ENCODE measurements around the gene PPP1R12B.
"Not testable (repeated sequence)": the region's sequence is repeated elsewhere in the genome, so short reads cannot be mapped to it uniquely, and the experiment has no call there.

PPP1R12B gene

DNA sequence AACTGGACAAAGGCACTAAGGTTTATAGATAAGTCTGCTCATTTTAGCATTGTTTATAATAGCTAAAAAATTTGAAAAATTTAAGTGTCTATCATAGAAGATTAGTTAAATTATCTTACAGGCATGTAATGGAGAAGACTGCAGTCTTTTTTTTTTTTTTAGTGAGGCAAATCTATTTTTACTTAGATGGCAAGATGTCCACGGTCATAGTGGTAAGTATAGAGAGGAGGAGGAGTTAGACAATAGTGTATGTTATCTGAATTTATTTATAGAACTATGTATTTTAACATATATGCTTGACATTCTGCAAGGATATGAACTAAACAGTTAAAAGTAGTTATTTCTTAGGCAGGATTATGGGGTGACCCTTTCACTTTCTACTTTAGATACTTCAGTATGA lies 212.7 kb downstream of the PPP1R12B start:
- DNase-seq (ENCODE audit: low spot score), result no peak

DNA sequence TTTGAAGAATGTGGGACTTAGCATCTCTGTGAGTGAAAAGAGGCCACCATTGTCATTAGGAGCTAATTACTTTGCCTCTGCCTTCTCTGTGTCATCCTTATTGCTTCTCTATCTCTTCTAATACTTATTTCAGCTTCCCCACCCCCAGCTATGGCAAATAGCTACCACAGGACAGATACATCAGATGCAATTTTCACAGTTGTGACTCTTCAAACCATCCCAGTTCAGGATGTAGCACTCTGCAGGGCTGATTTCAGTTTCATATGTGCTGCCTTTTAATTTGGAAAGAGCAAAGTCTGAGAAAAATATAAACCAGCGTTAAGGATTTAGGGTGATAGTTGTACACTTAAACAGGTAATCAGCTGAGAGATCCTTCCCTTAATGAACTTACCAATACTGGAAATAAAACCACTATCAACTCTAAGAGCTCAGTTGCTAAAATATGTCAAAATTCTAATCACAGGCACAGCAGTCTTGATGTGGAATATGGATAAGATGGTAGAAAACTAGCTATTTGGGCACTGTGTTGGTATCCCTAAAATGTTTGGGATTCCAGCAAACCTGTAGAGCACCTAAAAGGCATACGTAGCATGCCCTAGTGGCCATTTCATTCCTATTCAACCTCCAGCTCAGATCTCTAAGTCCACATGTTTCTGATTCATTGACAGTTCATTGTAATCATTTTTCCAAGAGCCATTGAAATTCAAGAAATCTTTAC lies 213.4 kb downstream of the PPP1R12B start:
- peak; percentile 31 for DNase-seq (ENCODE audit: low spot score)

DNA sequence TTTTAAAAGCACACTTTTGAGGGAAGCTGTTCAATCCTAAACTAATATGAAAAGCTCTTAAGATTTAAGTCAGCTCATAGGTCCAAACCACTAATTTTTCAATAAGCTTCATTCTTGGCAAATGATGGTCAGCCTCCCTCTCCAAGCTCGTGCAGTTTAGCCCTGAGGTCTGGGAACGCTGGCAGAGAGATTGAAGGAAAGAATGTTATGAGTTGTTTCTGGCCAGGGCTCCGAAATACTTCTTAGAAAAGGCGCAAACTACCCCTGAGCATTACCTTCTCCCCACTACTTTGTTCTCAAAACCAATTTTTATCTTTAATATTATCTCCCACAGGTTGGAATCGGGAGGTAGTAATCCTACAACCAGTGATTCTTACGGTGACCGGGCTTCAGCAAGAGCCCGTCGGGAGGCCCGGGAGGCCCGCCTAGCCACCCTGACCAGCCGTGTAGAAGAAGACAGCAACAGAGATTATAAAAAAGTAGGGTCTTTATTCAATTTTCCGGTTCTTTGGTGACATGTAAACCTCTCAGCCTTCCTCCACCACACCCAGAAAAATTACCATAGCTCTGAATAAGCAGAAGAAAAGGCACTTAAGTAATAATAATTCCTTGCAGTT lies 214.1 kb downstream of the PPP1R12B start:
- DNase-seq (ENCODE audit: low spot score), result no peak

DNA sequence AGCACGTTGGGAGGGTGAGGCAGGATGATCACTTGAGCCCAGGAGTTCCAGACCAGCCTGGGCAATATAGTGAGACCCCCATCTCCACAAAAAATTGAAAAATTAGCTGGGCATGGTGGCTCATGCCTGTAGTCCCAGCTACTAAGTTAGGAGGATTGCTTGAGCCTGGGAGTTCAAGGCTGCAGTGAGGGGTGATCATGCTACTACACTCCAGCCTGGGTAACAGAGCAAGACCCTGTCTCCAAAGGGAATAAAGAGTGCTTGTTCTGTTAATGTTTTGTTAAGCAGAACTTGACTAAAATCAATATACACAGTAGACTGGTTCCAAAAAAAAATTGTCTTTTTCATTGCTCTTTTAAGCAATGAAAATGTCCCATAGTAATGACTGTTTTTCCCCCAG lies 215.3 kb downstream of the PPP1R12B start:
- no peak for DNase-seq (ENCODE audit: low spot score)

DNA sequence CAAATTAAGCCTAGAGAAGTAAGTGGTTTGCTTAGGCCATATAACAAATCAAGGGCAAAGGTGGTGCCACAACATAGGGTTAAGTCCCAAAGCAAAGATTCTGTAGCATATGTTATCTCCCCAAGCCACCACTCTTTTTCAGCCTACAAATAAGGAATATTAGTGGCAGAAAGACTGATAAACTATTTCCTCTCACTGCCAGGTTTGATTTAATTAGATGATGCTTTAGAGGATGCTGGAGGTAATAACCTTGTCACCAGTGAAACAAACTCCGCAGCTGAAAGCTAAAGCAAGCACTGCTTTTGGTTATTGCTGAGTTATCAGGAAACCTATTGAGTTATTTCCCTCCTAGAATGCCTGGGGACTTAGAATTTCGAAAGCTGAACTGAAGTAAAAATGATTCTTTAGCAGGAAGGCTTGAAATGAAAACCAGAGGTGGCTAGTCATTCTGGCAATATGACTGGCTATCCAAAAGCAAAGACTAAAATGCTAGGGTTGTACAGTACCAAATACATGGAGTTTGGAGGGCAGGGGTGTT lies 216.5 kb downstream of the PPP1R12B start:
- no peak for DNase-seq (ENCODE audit: low spot score)

DNA sequence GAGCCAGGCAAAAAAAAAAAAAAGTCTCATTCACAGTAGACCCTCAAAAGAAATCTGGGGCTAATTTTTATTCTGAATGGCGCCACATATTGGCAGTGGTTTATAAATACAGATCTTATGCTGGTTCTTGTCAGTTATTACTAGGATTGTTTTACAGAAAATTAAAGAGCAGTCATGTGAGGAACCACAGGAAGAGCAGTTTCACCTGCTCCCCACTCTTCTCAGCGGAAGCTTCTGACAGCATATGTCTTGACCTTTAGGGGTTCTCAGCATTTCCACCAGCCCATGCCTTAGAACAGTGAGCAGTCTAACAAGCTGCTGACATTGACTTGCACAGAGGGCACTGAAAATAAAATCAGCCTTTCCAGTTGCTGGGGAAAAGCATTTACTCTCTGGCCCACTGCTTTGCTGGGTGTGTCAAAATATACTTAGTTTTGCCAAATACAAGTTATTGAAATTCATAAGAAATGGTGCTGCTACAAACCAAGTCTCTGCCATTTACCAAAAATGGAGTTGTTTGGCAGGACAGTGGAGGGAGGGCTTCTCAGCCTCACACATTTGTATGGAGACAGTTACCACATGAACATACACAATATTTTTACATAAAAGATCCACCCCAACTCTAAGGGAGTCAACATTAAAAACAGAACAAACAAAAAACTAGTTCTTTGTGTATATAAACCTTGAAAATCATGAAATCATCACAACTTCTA lies 217.5 kb downstream of the PPP1R12B start:
- DNase-seq (ENCODE audit: low spot score), result no peak

DNA sequence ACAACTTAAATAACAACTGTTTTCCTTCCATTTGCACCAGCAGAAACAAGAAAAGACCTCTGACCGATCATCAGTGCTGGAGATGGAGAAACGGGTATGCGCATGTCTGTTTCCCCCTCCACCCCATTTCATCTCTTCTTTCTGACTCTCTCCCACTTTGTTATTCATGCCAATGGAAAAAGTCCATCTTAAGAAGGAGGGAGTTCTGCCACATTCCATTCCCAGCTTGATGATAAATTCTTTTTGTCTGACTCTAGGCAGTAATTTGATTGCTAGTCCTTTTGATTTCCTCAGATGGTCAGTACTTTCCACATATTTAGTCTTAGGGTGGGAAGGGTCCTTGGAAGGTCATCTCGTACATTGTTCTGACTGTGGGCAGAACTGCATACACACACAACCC lies 219.2 kb downstream of the PPP1R12B start:
- peak; percentile 46 for DNase-seq (ENCODE audit: low spot score)

DNA sequence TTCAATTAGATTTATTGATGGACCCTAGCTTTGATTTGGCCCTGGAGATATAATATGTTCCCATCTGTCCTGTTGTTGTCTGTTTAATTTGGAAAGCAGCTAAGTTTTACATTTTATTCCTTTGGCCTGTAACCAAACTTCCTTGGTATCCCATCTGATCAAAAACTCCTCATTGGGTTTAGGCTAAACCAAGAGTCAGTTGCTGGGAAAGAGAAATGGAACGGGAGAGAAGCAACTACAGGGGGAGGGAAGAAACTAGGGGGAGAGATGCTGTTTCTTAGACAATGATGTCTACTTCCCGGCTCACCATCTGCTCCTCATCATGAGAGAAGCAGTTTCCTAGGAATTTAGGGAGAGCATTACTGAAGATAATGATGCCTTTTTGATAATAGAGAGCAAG lies 219.9 kb downstream of the PPP1R12B start:
- no peak for DNase-seq (ENCODE audit: low spot score)

DNA sequence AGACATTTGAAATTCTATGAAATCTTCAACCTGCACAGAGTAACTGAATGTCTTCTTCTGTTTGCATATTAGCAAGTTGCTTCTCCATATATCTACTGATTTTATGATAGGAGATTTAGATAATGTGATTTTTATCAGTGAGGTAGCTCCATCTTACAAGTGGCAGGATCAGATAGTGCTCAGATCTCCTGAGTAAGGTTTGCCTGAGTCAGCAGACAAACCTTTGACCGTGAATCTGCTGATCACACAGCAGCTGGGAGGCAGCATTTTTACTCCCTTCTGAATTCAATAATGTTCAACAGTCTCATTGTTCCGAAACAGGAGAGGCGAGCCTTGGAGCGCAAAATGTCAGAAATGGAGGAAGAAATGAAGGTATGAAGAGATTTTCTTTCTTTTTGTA lies 220.3 kb downstream of the PPP1R12B start:
- no peak for DNase-seq (ENCODE audit: low spot score)

DNA sequence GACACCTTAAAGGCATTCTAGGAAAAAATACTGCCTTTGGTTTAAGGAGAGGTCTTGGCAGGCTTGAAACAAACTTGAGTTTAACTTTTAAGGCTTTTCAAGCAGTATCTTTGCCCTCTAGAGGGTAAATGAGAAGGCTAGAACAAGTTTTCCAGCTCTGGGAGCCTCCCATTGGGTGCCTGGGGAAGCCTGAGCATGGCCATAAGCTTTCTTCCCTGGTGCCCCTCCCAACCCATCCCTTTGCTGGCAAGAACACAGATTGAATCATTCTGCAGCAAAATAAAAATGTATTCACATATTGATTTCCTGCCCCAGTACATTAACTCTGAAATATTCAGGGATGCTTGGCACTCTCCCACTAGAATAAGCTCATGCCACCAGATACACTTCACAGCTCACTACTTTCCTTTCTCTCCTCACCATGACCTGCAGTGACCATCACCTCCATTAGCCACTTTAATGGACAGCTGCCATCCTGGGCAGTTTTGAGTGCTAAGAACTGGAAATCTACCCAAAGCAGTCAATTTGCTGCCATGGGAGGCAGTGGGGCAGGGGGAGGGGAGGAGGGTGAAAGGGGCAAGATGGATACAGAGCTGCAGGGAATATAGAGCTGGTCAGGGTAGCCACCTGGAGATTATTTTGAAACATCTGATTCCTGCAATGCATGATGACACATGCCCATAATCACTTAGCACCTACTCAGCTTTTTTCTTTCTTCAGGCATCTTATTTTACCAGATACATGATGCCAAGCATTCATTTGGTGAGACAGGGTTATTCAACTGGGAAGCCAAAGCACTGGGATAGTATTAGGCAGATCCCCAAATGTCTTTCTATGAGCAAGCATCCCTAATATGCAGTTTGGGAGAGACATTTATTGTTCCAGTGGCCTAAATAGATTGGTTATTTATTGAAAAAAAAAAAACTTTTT lies 221.2 kb downstream of the PPP1R12B start:
- DNase-seq (ENCODE audit: low spot score), result no peak

DNA sequence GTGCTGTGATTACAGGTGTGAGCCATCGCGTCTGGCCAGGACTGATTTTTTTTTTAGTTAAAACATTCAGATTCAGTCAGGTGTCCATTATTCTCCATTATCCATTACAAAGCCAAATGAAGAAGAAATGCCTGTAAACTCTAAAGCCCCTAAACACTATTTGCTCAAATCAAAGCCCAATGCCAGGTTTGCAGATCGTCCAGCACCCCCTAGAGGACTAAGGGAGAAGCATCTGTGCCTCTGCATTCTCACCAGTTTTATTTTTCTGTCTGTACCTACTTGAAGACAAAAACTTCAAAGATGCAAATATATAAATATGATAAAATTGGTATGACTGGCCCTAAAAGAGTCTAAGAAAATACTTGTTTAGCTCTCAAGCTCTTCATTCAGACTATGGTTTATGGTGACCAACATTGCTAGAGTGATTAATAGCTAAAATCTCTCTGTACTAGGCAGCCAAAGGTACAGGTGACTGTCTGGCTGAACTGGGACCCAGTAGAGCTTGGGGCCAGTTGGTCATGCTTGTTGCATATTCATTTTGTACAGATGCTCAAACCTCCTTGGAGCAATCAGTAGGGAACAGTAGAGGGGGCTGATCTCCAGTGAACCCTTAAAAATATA lies 223.3 kb downstream of the PPP1R12B start:
- peak; percentile 48 for DNase-seq (ENCODE audit: low spot score)

DNA sequence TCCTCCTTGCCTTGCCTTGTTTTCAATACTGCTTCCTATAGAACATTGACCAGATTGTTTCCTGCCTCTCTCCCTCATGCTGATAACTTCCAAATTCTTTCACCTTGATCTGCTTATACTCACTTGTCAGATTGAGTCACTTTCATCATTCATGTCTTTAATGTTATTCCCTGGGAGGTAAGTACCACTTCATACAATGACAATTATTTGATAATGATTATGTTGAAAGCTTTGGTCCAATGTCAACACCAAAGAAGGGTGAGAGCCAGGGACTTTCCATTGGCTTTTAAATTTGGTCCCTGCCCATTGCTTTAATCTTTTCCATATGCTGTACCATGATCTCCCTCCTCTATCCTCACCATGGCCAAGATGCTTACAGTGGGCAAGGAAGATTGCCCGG lies 224.4 kb downstream of the PPP1R12B start:
- no peak for DNase-seq (ENCODE audit: low spot score)

DNA sequence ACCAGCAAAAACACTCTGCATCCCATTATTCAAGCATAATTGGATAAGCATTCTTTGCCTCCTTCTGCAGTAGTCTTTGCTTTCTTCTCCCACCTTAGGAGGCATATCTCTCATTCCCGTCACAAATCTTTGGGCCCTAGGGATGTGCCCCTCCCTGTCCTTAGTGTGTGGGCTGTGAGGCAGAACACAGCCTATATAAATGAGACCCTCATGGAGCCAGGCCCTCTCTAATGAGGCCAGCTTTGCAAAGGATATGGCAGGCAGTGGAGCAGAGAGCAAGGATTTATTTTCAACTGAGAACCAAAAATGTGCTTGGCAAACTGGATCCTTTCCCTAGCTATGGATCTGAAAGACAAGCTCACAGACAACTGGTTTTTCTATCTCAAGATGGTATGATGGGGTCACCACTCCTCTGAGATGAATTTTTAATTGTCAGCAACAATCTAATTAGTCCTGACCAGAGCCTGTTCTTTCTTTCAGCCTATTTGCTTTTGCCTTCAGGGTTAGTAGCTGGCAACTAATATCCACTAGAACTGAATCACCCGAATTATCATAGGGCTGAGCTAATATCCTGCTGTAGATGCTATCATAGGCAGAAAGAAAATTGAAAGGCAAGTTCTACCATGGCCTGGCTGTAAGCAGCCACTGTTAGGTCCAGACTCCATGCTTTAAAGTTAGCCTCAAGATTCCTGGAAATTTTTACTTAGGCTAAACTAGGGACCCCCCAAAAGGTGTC lies 227.6 kb downstream of the PPP1R12B start:
- no peak for DNase-seq (ENCODE audit: low spot score)

DNA sequence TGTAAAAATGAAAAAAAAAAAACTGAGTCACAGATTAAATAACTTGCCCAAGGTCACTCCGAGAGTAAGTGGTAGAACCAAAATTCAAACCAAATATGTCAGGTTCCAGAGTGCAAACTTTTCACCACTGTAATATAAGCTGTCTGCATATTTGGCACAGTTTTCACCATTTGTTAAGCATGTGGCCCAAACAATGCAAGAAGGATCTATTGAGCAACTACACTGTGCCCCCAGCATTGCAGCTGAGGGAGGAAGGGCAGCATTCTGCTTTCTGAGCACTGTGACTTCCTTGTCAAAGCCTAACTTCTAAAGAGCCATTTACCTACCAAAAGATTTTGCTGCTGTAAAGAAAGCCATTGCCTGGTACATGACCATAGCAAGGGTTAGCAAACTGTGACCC lies 228.3 kb downstream of the PPP1R12B start:
- DNase-seq (ENCODE audit: low spot score), result no peak

DNA sequence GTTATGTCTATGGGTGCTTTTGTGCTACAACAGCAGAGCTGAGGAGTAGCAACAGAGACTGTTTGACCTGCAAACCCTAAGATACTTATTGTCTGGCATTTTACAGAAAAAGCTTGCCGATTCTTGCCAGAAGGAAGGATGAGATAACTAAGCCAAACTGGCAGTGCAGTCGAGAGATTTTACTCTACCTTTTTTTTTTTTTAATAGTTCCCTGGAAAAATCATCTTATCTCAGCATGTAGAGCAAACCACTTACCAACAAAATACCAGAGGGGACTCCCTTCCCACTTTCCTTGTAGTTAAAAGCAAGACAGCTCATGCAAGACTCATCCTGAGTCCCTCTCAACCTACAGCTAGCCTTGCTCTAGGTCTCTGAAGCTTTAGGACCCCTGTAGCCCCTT lies 228.9 kb downstream of the PPP1R12B start:
- DNase-seq (ENCODE audit: low spot score), result peak; percentile 29

DNA sequence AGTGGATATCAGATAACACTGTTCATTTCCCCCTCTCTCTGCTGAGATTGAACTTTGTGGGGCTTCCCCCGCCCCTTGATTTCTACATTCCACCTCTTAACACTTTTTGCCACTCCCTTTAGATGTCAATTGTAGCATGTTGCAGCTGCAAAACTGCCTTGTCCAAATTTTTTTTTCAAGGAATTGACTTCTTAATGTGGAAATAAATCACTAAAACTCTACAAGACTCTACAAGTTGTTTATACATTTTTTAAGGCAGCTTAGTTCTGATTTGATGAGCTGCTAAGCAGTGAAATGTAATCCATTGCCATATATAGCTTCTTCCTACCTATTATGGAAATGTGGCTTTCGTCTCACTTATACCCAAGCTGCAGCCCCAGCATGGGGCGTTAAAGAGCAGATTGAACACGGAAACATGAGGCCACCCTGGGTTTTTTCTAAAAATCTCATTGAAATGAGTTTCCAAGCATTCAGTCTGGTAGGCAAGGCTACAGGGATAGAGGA lies 229.6 kb downstream of the PPP1R12B start:
- DNase-seq (ENCODE audit: low spot score), result peak; percentile 53

DNA sequence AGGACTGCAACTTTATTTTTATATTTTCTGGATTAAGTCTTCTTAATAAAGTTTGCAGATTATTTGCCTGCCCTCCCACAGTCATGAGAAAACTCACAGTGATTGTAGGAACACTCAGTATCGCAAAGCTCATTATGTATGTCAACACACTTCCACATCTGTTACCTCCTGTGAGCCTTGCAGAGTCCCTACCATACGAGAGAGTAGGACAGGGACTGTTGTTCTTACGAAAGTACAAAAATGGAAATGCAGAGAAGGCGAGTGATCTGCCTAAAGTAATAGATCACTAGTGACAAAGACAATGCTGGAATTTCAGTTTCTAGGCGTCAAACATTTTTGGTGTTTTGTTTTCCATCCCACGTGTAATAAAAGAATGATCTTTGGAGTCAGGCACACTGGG lies 230.1 kb downstream of the PPP1R12B start:
- DNase-seq (ENCODE audit: low spot score), result no peak

DNA sequence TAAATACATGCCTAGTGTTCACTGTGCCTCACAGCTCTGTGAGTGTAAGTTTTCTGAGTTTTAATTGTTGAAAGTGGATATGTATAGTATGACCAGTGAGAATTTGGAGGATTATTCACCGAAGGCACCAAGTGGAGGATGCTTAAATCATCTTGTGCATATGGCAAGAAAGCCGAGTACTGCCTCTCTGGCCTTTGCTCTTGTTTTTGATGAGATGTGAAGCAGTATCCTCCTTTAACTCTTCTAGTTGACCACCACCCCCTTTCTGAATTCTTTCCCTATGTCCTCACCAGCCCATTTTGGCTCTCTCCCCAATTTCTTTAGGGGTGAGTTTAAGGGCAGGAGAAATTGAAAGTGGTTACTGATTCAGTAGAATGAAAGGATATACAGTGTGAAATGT lies 231.3 kb downstream of the PPP1R12B start:
- no peak for DNase-seq (ENCODE audit: low spot score)

DNA sequence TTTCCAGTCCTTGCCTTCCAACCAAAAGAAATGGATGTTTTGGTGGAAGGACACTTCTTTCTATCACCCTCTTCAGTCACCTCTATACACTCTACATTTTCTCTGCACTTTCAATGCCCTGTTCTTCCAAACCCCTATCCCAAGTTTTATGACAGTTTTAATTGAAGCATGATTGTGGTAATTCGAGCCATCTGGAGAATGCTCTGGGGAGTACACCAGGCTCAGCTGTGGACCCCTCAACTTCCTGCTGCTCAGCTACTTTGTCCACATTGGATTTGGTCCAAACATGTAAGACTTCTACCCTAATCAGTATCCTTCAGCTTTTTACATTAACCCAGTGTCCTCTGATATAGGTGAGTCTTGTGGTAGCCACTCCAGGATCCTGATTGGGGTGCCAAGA lies 232.1 kb downstream of the PPP1R12B start:
- DNase-seq (ENCODE audit: low spot score), result no peak

DNA sequence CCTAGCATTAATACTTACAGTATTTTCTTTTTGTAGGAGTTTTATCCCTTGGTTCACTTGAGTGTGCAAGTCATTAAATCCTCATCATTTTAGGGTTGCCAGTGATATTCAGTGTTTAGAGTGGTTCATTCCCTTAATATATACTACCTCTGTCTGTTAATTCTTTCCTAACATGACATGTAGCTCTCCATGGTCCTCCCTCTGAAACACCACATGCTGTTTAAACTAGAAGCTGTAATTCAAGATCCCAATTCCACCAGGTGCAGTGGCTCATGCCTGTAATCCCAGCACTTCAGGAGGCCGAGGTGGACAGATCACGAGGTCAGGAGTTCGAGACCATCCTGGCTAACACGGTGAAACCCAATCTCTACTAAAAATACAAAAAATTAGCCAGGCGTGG lies 233.9 kb downstream of the PPP1R12B start:
- DNase-seq (ENCODE audit: low spot score), result not testable (repeated sequence)

All from iPS-NIHi11 (cell line).